ENCODE data around the gene NPTXR. TPM values are rescaled to one million over a fixed set of nuclear protein-coding genes. Genes with fewer than 3 reads are reported as not detected.

Gene NPTXR
- 0.14 and 0.46 TPM in 2 replicates for total RNA-seq

GRCh38 chr22:38843657-38844314 lies at the start of gene NPTXR:
Gene NPTXR (minus strand): TSS chr22:38844028.

DNA sequence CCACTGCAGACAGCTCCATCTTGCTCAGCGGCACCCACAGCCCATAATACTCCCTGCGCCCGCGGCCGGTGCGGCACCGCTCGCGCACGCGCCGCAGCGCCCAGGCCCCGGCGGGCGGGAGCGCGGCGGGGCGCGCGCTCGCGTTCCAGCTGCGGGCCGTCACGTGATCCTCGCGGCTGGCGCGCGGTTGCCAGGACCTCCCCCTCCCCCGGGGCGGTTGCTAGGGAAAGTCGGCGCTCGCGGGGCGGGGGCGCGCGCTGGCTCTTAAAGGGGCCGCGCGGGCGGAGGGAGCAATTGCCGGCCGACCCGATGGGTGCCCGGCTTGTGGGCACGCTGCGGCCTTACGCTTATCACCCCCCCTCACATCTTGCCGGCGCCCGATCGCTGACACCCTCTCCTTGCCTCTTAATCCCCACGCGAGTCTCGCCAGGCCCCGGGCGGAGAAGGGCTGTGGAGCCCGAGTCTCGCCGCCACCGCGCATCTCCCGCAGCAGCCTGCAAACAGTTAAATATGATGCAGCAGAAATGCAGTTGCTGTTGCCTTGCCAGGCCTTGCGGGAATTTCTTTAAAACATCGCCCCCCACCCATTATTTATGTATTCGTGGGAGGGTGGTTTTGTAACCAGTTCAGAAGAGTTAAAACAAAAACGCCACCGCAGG lies 28.5 kb upstream of the NPTXR start, which contains the start of gene CBX6:
TSS of gene CBX6 (minus strand) at position 45 of the 659 bp plus-strand sequence. CDS start at position 19, 26 bp downstream.

GRCh38 chr22:38793721-38794466 lies 49.9 kb downstream of the NPTXR start, which contains the start of gene DNAL4:
Gene DNAL4 (minus strand): TSS chr22:38794143. CDS start chr22:38782731, 11,412 bp downstream.

Other genes with a start within 250 kb of the NPTXR start
- gene FAM227A, start 187.6 kb downstream of the NPTXR start, total RNA-seq, result 1.6 and 2.1 TPM in 2 replicates
- 16.2 and 23.5 TPM in 2 replicates for gene CBY1, start 187.4 kb downstream of the NPTXR start, total RNA-seq
- gene TOMM22, start 162.1 kb downstream of the NPTXR start, total RNA-seq, result 63.0 and 73.4 TPM in 2 replicates
- gene JOSD1, start 143.1 kb downstream of the NPTXR start, total RNA-seq, result 39.8 and 40.2 TPM in 2 replicates
- gene GTPBP1, start 138.1 kb downstream of the NPTXR start, total RNA-seq, result 18.6 and 26.4 TPM in 2 replicates
- 42.7 and 48.8 TPM in 2 replicates for gene SUN2, start 88.0 kb downstream of the NPTXR start, total RNA-seq
- 17.2 and 21.4 TPM in 2 replicates for gene DNAL4, start 49.9 kb downstream of the NPTXR start, total RNA-seq
- 27.6 and 40.1 TPM in 2 replicates for gene CBX6, start 28.2 kb upstream of the NPTXR start, total RNA-seq
- not detected in 2 replicates for gene APOBEC3A, start 113.6 kb upstream of the NPTXR start, total RNA-seq
- gene APOBEC3B, start 138.3 kb upstream of the NPTXR start, total RNA-seq, result 0.37 and 0.43 TPM in 2 replicates
- 5.6 and 7.5 TPM in 2 replicates for gene APOBEC3C, start 170.2 kb upstream of the NPTXR start, total RNA-seq
- 1.1 and 1.3 TPM in 2 replicates for gene APOBEC3D, start 177.1 kb upstream of the NPTXR start, total RNA-seq
- gene APOBEC3F, start 196.8 kb upstream of the NPTXR start, total RNA-seq, result 5.5 and 7.1 TPM in 2 replicates
- gene APOBEC3G, start 233.2 kb upstream of the NPTXR start, total RNA-seq, result 11.6 and 15.1 TPM in 2 replicates

All from smooth muscle cell of bladder (primary cell).